ENCODE results near the gene SMYD3.

Gene SMYD3

GRCh38 chr1:246187834-246188372 lies 319.2 kb downstream of the SMYD3 start:
- TF ChIP-seq Cebpa-rat (IDR thresholded peaks at IDR 0.05): no peak
- Histone ChIP-seq H3K36me3 (peaks cover 0 to 23% (median 3%) of the 10 kb centered on the region in 11 experiments; a peak in 7 of 22 replicates), H4K20me1 (no peaks in the 10 kb centered on the region), H3K9ac (no peak overlapping the region), H3K27ac (no peak overlapping the region), H3K27me3 (no peaks in the 10 kb centered on the region), H3K4me2 (no peak overlapping the region), H3K4me3 (no peak overlapping the region), H3K9me3 (replicated peaks in 1 of 11) (no peaks in the 10 kb centered on the region; a peak in 1 of 22 replicates), H3K4me1 (no peaks in the 10 kb centered on the region)

DNA sequence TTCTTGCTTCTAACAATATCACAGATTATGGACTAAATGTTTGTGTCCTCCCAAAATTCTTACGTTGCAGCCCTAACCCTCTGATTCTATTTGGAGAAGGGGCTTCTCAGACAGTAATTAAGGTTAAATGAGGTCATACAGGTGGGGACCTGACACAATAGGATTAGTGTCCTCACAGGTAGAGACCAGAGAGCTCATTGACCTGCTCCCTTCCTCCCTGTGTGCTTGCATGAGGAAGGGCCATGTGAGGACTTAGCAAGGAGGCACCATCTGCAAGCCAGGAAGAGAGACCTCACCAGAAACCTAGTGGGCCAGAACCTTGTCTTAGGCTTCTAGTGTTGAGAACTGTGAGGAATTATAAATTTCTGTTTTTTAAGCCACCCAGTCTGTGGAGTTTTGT lies 322.6 kb downstream of the SMYD3 start:
- Histone ChIP-seq H3K4me2 (no peak overlapping the region), H3K36me3 (peaks cover 0 to 6% (median 0%) of the 10 kb centered on the region in 11 experiments; a peak in 1 of 22 replicates), H3K9me3 (replicated peaks in 1 of 11) (no peaks in the 10 kb centered on the region; a peak in 1 of 22 replicates), H3K9ac (no peak overlapping the region), H3K27ac (no peak overlapping the region), H3K4me3 (no peak overlapping the region), H3K27me3 (no peaks in the 10 kb centered on the region), H4K20me1 (no peaks in the 10 kb centered on the region), H3K4me1 (peaks cover 0 to 23% (median 15%) of the 10 kb centered on the region in 10 experiments; a peak in 15 of 20 replicates)
- TF ChIP-seq Cebpa-rat (IDR thresholded peaks at IDR 0.05): no peak

DNA sequence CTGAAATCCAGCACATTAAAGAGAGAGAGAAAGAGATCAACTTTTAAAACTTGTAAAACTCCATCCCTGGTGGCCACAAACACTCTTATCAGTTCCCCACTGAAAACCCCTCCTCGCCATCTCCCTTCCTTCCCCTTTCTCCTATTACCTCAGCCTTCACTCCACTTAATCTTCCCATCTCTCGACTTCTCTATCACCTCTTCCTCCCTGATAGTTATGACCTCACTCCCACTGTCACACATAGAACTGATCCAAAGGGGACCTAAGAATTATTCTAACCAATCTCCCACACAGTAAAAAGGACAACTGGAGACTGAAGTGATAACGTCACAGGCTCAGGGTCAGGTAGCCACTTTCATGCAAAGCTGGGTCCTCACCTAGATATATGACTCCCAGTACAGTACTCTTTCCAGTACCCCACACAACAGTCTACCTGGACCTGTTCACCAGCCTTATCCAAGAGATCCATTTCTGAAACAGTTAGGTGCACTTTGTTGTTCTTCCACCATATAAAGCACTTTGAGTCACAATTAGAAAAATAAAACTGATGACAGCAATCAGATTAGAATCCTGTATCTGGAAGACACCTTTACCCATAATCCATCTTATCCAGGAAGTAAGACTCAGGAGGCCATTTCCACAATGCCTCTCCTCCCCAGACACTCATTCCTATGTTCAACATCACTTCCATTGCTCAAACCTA lies 324.8 kb downstream of the SMYD3 start:
- Histone ChIP-seq H3K9me3 (replicated peaks in 1 of 11) (no peaks in the 10 kb centered on the region; a peak in 1 of 22 replicates), H3K4me3 (no peak overlapping the region), H3K36me3 (peaks cover 0 to 21% (median 0%) of the 10 kb centered on the region in 11 experiments; a peak in 5 of 22 replicates), H4K20me1 (no peaks in the 10 kb centered on the region), H3K4me2 (peak overlapping the region in 7 of 11 experiments; percentile 11 to 57 (median 37); a peak in 13 of 22 replicates), H3K27me3 (no peaks in the 10 kb centered on the region), H3K4me1 (peaks cover 5 to 39% (median 24%) of the 10 kb centered on the region in 10 experiments; a peak in 17 of 20 replicates), H3K27ac (no peak overlapping the region), H3K9ac (no peak overlapping the region)
- TF ChIP-seq Cebpa-rat (IDR thresholded peaks at IDR 0.05): no peak

DNA sequence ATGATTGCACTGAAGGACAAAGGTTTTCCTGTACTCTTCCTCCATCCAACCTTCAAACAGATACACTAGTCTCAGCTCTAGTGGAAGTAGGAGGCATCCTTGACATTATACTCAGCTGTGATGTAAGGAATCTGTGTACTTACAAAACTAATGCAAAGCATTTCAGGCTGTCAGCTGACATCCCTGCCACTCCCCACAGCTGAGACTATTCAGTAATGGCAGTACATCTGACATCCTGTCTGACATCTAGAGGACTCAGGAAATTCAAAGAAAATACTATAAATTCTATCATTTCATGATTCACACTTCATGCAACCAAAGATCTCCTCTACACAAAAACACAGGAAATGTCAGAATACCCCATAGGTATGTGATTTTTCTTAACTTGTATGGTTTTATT lies 325.8 kb downstream of the SMYD3 start:
- Histone ChIP-seq H3K36me3 (peaks cover 0 to 18% (median 0%) of the 10 kb centered on the region in 11 experiments; a peak in 6 of 22 replicates), H3K4me3 (no peak overlapping the region), H3K27ac (no peak overlapping the region), H3K9ac (no peak overlapping the region), H3K9me3 (replicated peaks in 1 of 11) (no peaks in the 10 kb centered on the region; a peak in 1 of 22 replicates), H3K4me2 (peak overlapping the region in 5 of 11 experiments; percentile 31 to 57 (median 39); a peak in 8 of 22 replicates), H3K27me3 (no peaks in the 10 kb centered on the region), H4K20me1 (no peaks in the 10 kb centered on the region), H3K4me1 (peaks cover 5 to 39% (median 24%) of the 10 kb centered on the region in 10 experiments; a peak in 17 of 20 replicates)
- TF ChIP-seq Cebpa-rat (IDR thresholded peaks at IDR 0.05): no peak

- no peak for TF ChIP-seq Cebpa-rat (IDR thresholded peaks at IDR 0.05)
- Histone ChIP-seq H3K4me1 (peaks cover 5 to 39% (median 24%) of the 10 kb centered on the region in 10 experiments; a peak in 17 of 20 replicates), H3K36me3 (peaks cover 0 to 18% (median 0%) of the 10 kb centered on the region in 11 experiments; a peak in 5 of 22 replicates), H3K4me3 (no peak overlapping the region), H3K27ac (peak overlapping the region in 1 of 11 experiments; percentile 24; a peak in 1 of 22 replicates), H3K9me3 (replicated peaks in 1 of 11) (no peaks in the 10 kb centered on the region; a peak in 1 of 22 replicates), H3K4me2 (peak overlapping the region in 10 of 11 experiments; percentile 17 to 73 (median 50); a peak in 15 of 22 replicates), H3K27me3 (no peaks in the 10 kb centered on the region), H3K9ac (no peak overlapping the region), H4K20me1 (no peaks in the 10 kb centered on the region)
Measured at GRCh38 chr1:246179401-246179800, 327.7 kb downstream of the SMYD3 start.

DNA sequence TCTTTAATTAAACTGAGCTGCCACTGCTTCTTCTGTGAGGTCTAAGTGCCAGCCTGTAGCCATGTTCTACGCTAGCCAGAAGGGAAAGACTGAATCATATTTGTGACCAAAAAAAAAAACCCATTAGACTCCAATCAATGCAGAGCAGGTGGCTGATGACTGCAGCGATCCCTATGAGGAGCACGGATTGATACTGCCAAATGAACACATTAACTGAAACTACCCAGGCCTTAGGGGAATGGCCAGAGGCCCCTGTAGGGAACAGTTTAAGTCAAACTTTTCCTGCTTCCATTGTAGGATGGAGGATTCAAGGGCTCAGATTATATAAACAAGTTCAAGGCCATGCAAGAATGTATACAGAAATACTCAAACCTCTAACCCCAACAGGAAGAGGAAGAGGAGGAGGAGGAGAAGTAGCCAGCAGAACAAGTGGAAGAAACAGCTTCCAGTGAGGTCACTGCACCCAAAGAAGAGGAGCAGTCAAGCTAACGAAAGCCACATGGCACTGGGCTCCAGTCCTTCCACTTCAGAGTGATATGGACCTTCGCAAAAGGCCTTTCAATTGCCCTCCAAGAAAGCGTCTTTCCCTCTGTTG lies 328.3 kb downstream of the SMYD3 start:
- H3K4me2 ChIP-seq: peak overlapping the region in 10 of 11 experiments; percentile 17 to 73 (median 50); a peak in 18 of 22 replicates
- H4K20me1 ChIP-seq: no peaks in the 10 kb centered on the region
- H3K4me3 ChIP-seq: no peak overlapping the region
- H3K9ac ChIP-seq: no peak overlapping the region
- no peak for TF ChIP-seq Cebpa-rat (IDR thresholded peaks at IDR 0.05)
- peaks cover 5 to 39% (median 24%) of the 10 kb centered on the region in 10 experiments; a peak in 17 of 20 replicates for H3K4me1 ChIP-seq
- H3K9me3 ChIP-seq (replicated peaks in 1 of 11): no peaks in the 10 kb centered on the region
- peak overlapping the region in 1 of 11 experiments; percentile 24; a peak in 1 of 22 replicates for H3K27ac ChIP-seq
- peaks cover 0 to 18% (median 0%) of the 10 kb centered on the region in 11 experiments; a peak in 5 of 22 replicates for H3K36me3 ChIP-seq
- H3K27me3 ChIP-seq: no peaks in the 10 kb centered on the region

GRCh38 chr1:246176126-246177024 lies 330.7 kb downstream of the SMYD3 start:
- no peak for TF ChIP-seq Cebpa-rat (IDR thresholded peaks at IDR 0.05)
- no peak overlapping the region for H3K4me2 ChIP-seq
- peaks cover 5 to 28% (median 12%) of the 10 kb centered on the region in 10 experiments; a peak in 17 of 20 replicates for H3K4me1 ChIP-seq
- no peak overlapping the region for H3K9ac ChIP-seq
- peaks cover 0 to 18% (median 0%) of the 10 kb centered on the region in 11 experiments; a peak in 5 of 22 replicates for H3K36me3 ChIP-seq
- no peaks in the 10 kb centered on the region for H4K20me1 ChIP-seq
- H3K9me3 ChIP-seq (replicated peaks in 1 of 11): no peaks in the 10 kb centered on the region
- H3K27me3 ChIP-seq: no peaks in the 10 kb centered on the region
- no peak overlapping the region for H3K27ac ChIP-seq
- H3K4me3 ChIP-seq: no peak overlapping the region

GRCh38 chr1:246170574-246171261 lies 336.4 kb downstream of the SMYD3 start:
- no peak for TF ChIP-seq Cebpa-rat (IDR thresholded peaks at IDR 0.05)
- Histone ChIP-seq H3K9me3 (replicated peaks in 1 of 11) (no peaks in the 10 kb centered on the region), H3K4me2 (no peak overlapping the region), H3K36me3 (no peaks in the 10 kb centered on the region), H3K27ac (no peak overlapping the region), H3K27me3 (no peaks in the 10 kb centered on the region), H3K4me1 (peaks cover 0 to 5% (median 0%) of the 10 kb centered on the region in 10 experiments; a peak in 2 of 20 replicates), H3K4me3 (no peak overlapping the region), H4K20me1 (no peaks in the 10 kb centered on the region), H3K9ac (no peak overlapping the region)

All from BLaER1 treated with 17β-estradiol and CSF1 and Interleukin-3, amounts not matched to agents 10 nM and 100 nM (cell line).